Stimulated activated CD8-positive, alpha-beta memory T cell treated with anti-CD3 and anti-CD28 coated beads, Interleukin-2, amount 100 ng/mL, for 1 hour (primary cell): ENCODE results near the gene ZBED6.

Experiments
- DNase-seq, 2 donors: peaks; one replicate each; pipeline ENCODE4 v3.0.0-alpha.2; 2020; ENCODE audit warnings: low read depth in 2 of 2

Gene ZBED6

GRCh38 chr1:203839081-203839480 is 43.7 kb downstream of the ZBED6 start:
- no peak for DNase-seq

DNA sequence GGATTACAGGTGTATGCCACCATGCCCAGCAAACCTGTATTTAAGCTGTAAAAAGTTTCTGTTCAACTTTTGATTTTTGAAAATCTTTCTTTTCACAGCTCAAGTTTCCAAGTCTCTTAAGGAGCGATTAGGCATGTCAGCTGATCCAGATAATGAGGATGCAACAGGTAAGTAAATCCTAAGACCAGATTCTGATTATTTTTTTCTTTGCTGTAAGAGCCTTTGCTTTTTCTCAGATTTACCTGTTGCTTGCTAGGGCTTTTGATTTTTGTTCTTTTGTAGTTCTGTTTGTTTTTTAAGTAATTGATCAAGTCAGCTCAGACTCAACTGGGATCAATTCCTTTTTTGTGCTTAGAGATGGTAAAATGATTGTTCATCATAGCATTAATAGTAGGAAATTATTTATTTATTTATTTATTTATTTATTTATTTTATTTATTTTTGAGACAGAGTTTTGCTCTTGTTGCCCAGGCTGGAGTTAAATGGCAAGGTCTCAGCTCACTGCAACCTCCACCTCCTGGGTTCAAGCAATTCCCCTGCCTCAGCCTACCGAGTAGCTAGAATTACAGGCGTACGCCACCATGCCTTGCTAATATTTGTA is 44.9 kb downstream of the ZBED6 start:
- no peak for DNase-seq

- DNase-seq: no peak
Measured at GRCh38 chr1:203842559-203842876, 47.1 kb downstream of the ZBED6 start.

DNA sequence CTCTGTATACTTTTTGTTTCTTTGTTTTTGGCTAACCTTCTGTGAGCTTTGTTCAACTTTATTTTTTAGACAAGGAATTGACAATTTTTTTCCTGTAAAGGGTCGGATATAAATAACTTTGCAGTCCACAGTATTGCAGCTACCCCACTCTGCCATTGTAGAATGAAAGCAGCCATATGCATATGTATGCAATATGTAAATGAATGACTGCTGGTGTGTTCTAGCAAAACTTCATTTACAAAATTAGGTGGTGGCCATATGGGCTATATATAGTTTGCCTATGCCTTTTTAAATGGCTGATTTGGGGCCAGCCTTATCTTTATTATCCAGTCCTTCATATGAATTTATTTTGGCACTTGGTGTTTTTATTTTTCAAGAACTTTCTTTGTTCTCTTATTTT is 48.0 kb downstream of the ZBED6 start:
- no peak for DNase-seq
